Inferior parietal cortex (tissue), 1 donor: ENCODE measurements around the gene CAB39L.
"Not testable (repeated sequence)": the region's sequence is repeated elsewhere in the genome, so short reads cannot be mapped to it uniquely, and the experiment has no call there.

Experiments used
- DNase-seq: peaks from one replicate; pipeline ENCODE4 v3.0.0-alpha.2; 2016; ENCODE audit errors: extremely low spot score

CAB39L gene

GRCh38 chr13:49348751-49349150 is 95.1 kb downstream of the CAB39L start:
- DNase-seq: no peak

DNA sequence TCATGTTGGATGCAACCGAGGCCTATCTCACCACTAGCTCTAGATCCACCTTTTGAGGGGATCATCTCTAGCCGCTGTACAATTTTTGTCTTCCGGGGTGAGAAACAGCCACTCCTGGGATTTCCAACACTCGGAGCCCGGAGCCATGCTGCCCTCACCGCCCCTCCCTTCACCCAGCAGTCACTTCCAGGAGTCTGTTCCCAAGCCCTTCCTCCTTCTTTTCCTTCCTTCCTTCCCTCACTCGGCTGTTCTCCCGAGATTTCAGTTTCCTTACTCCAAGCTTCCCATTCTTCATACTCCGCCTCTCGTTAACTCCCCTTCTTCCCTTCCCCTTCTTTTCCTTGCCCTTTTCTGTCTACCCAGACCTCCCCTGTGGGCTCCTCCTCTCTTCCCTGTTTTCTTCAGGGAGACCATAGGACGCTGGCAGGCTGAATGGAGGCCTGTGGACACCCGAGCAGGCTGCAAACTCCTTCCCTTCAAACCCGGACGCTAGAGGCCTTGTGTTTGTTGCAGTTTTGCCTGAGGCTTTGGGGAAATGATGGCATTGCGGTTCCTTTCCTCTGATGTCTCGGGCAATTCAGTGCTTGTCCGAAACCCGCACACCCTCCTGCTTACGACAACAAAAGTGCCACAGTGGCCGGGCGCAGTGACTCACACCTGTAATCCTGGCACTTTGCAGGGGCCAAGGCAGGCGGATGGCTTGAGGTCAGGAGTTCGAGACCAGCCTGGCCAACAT is 96.0 kb downstream of the CAB39L start:
- no peak for DNase-seq

- DNase-seq: no peak
Measured at GRCh38 chr13:49346460-49346859, 97.4 kb downstream of the CAB39L start.

- no peak for DNase-seq
Measured at GRCh38 chr13:49343731-49344130, 100.1 kb downstream of the CAB39L start.

DNA sequence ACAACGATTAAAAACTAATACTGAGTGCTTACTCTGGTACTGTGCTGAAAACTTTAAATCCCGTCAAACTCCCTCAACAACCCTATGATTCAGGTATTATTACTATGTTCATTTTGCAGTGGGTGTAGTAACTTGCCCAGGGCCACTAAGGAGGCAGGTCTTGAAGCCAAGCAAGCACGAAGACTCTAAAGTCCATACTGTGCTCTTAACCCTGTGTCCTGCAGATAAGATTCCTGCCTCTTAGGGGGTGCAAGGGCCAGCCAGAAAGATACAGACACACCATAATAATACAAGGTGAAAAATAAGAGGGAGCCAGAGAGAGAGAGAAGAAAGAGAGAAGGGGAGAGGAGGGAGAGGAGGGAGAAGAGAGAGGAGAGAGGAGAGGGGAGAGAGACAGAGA is 100.6 kb downstream of the CAB39L start:
- DNase-seq: no peak

GRCh38 chr13:49342454-49342853 is 101.4 kb downstream of the CAB39L start:
- DNase-seq: no peak

- DNase-seq: no peak
Measured at GRCh38 chr13:49341941-49342340, 101.9 kb downstream of the CAB39L start.

- DNase-seq: no peak
Measured at GRCh38 chr13:49341517-49341916, 102.3 kb downstream of the CAB39L start.

- DNase-seq: no peak
Measured at GRCh38 chr13:49340161-49340560, 103.7 kb downstream of the CAB39L start.

DNA sequence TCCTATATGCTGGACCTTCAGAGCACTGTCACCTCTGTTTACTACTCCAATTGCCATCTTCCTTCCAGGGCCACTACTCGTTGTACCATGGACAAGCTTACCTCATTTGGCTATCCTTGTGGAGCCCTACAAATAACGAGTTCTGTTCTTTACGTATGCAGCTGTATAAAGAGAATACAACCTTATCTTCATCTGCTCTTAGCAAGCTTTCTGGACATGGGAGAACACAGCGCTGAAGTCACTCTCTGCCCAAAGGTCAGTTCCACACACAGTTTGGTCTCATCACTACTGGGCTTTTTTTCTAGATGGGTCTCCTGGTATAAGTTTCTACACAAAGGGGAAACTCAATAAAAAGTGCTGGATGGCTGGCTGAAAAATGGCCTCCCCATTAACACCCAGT is 107.2 kb downstream of the CAB39L start:
- DNase-seq: no peak

GRCh38 chr13:49330546-49330864 is 113.4 kb downstream of the CAB39L start:
- DNase-seq: no peak

GRCh38 chr13:49329831-49330545 is 113.9 kb downstream of the CAB39L start:
- DNase-seq: no peak

GRCh38 chr13:49327145-49327544 is 116.7 kb downstream of the CAB39L start:
- not testable (repeated sequence) for DNase-seq

DNA sequence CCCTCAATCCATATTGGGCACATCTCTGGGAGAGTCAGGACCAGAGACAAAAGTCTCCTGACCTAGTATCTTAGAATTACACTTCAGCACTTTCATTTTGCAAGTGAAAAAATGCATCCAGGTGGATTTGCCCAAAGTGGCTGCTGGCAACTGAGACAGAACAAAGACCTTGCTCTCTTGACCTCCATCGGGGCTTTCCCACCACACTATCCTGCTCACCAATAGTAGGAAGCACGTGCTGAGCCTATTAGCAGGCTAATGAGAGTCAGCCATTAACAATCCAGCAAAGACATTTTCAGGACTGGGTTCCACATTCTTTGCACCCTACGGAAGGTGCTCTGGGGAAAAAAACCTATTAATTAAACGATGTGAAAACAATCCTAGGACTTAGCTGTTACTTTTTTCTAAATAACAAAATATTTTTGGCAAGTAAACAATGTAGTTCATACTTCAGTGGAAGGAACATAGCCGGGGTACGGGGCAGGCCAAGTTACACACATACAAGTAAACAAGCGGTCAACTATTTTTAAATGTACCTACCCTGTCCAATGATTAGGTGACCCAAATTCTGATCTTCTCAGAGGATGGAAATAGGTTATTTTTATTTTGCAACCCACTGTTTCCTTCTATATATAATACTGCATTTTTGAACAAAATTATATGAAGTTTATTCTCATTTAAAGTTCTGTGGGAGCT is 117.5 kb downstream of the CAB39L start:
- no peak for DNase-seq

DNA sequence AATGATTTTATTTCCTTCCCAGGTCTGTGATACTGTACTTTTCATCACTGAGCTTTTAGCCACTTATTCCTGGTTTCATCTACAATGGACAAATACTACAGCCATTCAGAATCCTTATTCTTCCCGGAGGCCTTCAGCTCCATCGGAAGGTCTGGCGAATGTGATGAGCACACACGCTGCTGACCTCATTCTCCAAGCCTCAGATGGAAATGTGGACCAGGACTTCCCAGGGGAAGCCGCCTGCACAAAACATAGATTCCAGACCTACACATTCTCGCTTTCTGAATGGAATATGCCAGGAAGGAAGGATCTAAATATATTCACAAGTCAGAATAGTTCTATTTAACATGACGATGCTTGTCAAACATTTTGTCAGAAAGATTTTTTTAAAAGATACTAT is 120.5 kb downstream of the CAB39L start:
- no peak for DNase-seq

DNA sequence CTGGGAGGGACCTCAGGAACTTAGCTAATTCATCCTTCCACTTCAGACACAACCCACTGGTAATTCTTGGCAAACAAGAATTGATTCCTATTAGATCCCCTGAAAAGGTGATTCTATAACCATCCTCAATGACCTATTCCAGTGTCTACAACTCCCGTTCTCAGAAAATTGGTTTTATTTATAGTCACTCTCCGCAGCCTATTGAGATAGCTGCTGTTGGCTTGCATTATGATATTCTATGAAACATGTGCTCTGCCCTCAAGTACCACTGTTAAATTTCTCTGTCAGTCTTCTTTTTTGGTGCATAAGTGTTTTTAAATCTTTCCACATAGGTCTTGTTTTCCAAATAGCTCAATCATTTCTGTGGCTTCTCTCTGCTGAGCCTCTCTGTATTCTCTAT is 121.2 kb downstream of the CAB39L start:
- DNase-seq: no peak

DNA sequence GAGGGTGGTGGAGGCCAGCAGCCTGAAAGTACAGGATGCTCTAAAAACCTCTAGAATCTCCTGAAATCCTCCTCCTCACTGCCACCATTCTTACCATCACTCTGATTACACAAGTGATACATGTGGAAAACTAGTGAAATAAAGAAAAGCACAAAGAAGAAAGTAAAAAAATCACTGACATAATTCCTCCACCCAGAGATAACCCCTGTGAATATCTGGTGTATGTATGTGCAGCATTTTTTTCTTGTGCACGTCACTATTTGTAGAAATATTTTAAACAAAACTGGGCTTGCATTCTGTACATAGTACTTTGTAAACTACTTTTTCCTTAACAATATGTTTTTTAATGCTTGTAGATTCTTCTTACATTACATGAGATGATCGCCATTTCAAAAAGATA is 122.9 kb downstream of the CAB39L start:
- no peak for DNase-seq

DNA sequence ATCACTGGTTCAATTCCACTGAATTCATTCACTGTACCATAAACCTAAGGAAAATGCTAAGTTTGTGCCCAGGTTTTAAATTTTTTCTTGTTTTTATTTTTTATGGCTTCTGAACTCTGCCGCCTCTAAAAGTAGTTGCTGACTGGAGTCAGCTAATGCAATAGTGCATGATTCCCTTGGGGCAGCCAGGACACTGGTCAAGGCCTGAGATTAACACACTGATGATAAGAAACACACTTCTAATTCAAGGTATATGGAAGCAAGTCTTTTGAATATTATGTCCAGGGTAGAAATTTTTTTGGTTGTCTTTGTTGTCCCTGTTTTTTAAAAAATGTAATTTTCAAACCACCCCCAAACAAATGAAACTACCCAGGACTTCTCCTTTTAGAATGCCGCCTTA is 123.9 kb downstream of the CAB39L start:
- DNase-seq: no peak

DNA sequence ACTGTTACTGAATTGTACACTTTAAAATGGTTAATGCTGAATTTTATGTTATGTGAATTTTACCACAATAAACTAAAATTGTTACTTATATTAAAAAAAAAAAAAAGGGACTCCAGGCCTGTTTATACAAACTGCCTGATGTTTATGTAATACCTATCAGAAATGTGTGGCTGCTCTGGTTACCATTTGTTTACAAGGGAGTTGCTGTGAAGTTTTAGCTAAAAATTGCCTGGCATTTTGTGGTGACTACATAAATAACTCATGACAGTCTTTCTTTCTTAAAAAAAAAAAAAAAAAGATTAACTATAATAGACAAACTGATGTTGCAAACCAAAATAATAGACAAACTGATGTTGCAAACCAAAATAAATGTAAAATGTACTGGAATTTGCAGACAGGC is 124.3 kb downstream of the CAB39L start:
- no peak for DNase-seq

GRCh38 chr13:49315756-49316482 is 127.9 kb downstream of the CAB39L start:
- DNase-seq: no peak

DNA sequence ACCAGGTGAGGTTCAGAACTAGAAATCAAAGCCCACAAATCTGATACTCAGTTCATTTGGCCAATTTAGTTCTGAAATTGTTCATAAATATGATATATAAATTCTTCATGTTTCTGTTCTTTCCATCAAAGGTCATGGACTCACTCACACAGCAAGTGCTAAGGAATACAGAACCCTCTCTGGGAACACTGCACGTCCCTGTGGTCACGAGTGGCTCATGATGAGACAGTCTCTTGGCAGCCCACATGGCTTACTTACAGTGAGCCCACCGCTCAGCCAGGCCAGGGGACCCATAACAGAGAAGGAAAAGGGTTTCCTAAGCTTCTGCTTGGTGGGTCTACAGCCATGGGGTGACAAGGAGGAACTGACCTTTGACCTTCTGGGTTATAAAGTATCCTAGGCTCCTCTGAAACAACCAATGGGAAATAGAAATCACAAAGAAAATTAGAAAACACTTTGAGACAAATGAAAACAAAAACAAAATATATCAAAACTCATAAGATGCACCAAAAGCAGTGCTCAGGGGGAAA is 128.8 kb downstream of the CAB39L start:
- no peak for DNase-seq

DNA sequence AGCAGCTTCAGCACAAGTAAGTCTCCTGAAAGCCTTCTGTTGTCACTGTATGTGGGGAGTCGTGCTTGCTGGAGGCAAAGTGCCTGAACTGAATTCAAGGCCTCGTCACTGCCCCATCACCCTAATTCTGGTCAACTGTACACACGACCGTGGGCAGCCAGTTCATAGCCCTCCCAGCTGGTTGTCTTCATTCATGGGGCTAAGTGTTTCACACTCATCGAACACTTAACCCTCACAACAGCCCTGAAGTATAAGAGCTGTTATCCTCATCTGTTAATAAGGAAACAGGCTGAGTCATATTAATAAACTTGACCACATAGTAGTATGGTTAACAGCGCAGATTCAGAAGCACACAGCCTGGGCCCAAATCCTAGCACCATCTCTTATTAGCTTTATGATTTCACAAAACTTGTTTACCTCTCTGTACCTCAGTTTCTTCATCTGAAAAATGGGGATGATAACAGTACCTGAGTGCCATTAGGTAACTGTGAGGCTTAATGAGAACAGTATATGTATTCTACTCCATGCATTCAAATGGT is 129.5 kb downstream of the CAB39L start:
- DNase-seq: no peak
